CD14-positive monocyte (primary cell): ENCODE results near the gene HIF1AN. TPM values are rescaled to one million over a fixed set of nuclear protein-coding genes. Genes with fewer than 3 reads are reported as not detected.
A peak's percentile ranks its signal among the peaks of the same experiment; 100 is the strongest.

ENCODE experiments used
- DNase-seq, 3 donors: peaks; one replicate each; pipeline ENCODE4 v3.0.0-alpha.2; 2011 to 2022
- H2AFZ ChIP-seq: 2 replicates; pipeline ENCODE4 v1.6.0; 2012; ENCODE audit warnings: mild to moderate bottlenecking, low read depth, low read length, inconsistent platforms; ENCODE audit not compliant: insufficient read depth, poor library complexity, severe bottlenecking
- H3K27ac ChIP-seq, 2 donors: 1 replicate in 1 of 2; 2 replicates in 1 of 2; pipeline ENCODE4 v1.5.1; 2012 to 2013; ENCODE audit warnings: low read length in 2 of 2, control low read depth in 1 of 2, inconsistent platforms in 1 of 2, low read depth in 1 of 2, mild to moderate bottlenecking in 1 of 2
- H3K27me3 ChIP-seq, 2 donors: one replicate each; pipeline versions ENCODE4 v1.6.0 to v1.6.1; 2011 to 2013; ENCODE audit warnings: low read length in 2 of 2; ENCODE audit not compliant: control insufficient read depth in 2 of 2, insufficient read depth in 2 of 2
- H3K36me3 ChIP-seq, 2 donors: replicated peaks in 1 of 2; 1 replicate in 1 of 2; 2 replicates in 1 of 2; pipeline versions ENCODE4 v1.5.1 to v1.6.1; 2012 to 2013; ENCODE audit warnings: low read length in 2 of 2, control low read depth in 1 of 2, inconsistent platforms in 1 of 2, mild to moderate bottlenecking in 1 of 2; ENCODE audit not compliant: insufficient read depth in 2 of 2, control insufficient read depth in 1 of 2
- H3K4me1 ChIP-seq, 2 donors: 1 replicate in 1 of 2; 2 replicates in 1 of 2; pipeline versions ENCODE4 v1.5.1 to v1.6.1; 2012 to 2013; ENCODE audit warnings: low read length in 2 of 2, control low read depth in 1 of 2, inconsistent platforms in 1 of 2, mild to moderate bottlenecking in 1 of 2, moderate library complexity in 1 of 2; ENCODE audit not compliant: insufficient read depth in 2 of 2, control insufficient read depth in 1 of 2
- H3K4me2 ChIP-seq: replicated peaks from 2 replicates; pipeline ENCODE3; 2012; ENCODE audit warnings: low read length, moderate library complexity, mild to moderate bottlenecking; ENCODE audit not compliant: poor library complexity, severe bottlenecking; ENCODE audit errors: extremely low read depth
- H3K4me3 ChIP-seq, 3 experiments: fragments of 200-600 bp in 1 of 3; sonication (generic) in 1 of 3; replicated peaks in 1 of 3; 1 replicate in 2 of 3; 2 replicates in 1 of 3; pipeline ENCODE4 v1.5.1; 2011 to 2013; ENCODE audit warnings: low read length in 3 of 3, mild to moderate bottlenecking in 3 of 3, control low read depth in 2 of 3, low read depth in 2 of 3, inconsistent platforms in 1 of 3, moderate library complexity in 1 of 3
- H3K79me2 ChIP-seq: 2 replicates; pipeline ENCODE4 v1.6.0; 2012; ENCODE audit warnings: mild to moderate bottlenecking, control low read depth, inconsistent platforms, low read length, moderate library complexity; ENCODE audit not compliant: insufficient read depth
- H3K9ac ChIP-seq: 2 replicates; pipeline ENCODE4 v1.6.0; 2017; ENCODE audit warnings: low read length, mild to moderate bottlenecking; ENCODE audit not compliant: insufficient read depth, poor library complexity, severe bottlenecking
- H3K9me3 ChIP-seq, 2 donors: replicated peaks in 1 of 2; 1 replicate in 1 of 2; 2 replicates in 1 of 2; pipeline versions ENCODE4 v1.5.1 to v1.6.1; 2012 to 2013; ENCODE audit warnings: low read length in 2 of 2, control low read depth in 1 of 2; ENCODE audit not compliant: control insufficient read depth in 1 of 2, insufficient read depth in 1 of 2
- H4K20me1 ChIP-seq: 2 replicates; pipeline ENCODE4 v1.6.0; 2012; ENCODE audit warnings: mild to moderate bottlenecking, low read length, control low read depth, moderate library complexity; ENCODE audit not compliant: insufficient read depth
- H3K27ac Mint-ChIP-seq, 7 donors: one replicate each; pipeline ENCODE4 v1.8.0; 2020; ENCODE audit warnings: mild to moderate bottlenecking in 7 of 7, mixed read lengths in 7 of 7, moderate library complexity in 6 of 7, inconsistent platforms in 2 of 7
- H3K27me3 Mint-ChIP-seq, 3 donors: one replicate each; pipeline ENCODE4 v1.8.0; 2021 to 2022; ENCODE audit warnings: low read depth in 3 of 3, mild to moderate bottlenecking in 3 of 3, mixed read lengths in 3 of 3, moderate library complexity in 3 of 3, inconsistent platforms in 1 of 3
- H3K36me3 Mint-ChIP-seq, 2 donors: one replicate each; pipeline ENCODE4 v1.8.0; 2020; ENCODE audit warnings: mixed read lengths in 2 of 2, inconsistent platforms in 1 of 2, mild to moderate bottlenecking in 1 of 2
- H3K4me1 Mint-ChIP-seq: one replicate; pipeline ENCODE4 v1.8.0; 2020; ENCODE audit warnings: mild to moderate bottlenecking, mixed read lengths
- H3K4me3 Mint-ChIP-seq, 2 donors: one replicate each; pipeline ENCODE4 v1.8.0; 2020; ENCODE audit warnings: mild to moderate bottlenecking in 2 of 2, mixed read lengths in 2 of 2, moderate library complexity in 1 of 2
- H3K9me3 Mint-ChIP-seq, 7 donors: one replicate each; pipeline ENCODE4 v1.8.0; 2020 to 2022; ENCODE audit warnings: mixed read lengths in 7 of 7, mild to moderate bottlenecking in 6 of 7, moderate library complexity in 6 of 7, inconsistent platforms in 2 of 7
- WGBS: methylation state at CpG from one replicate; pipeline ENCODE4 v1.1.5; 2013; ENCODE audit warnings: missing lambda C conversion rate; ENCODE audit not compliant: insufficient coverage; 5-methylcytosine and 5-hydroxymethylcytosine counted together
- intact Hi-C, 2 donors: fragments of 100-400 bp; cut with micrococcal nuclease; formaldehyde crosslinking; loops; one replicate each; pipeline versions ENCODE4 v1.15.0 to v1.15.1; 2023
- polyA plus RNA-seq, 3 donors: library from polyadenylated mRNA; depleted of rRNA in 1 of 3; unstranded in 2 of 3; stranded (reverse) in 1 of 3; fragments of 300-500 nt in 2 of 3; fragments of >200 nt in 1 of 3; fragmentation: Illumina TruSeq in 2 of 3; gene quantifications; 1 replicate in 2 of 3; 2 replicates in 1 of 3; pipeline ENCODE4 v1.2.3, GENCODE V29; 2012 to 2021
- TF ChIP-seq, protein P1 (sequence below): fragments of 200-600 bp; IDR thresholded peaks from one replicate; pipeline ENCODE4 v1.8.0; 2022; ENCODE audit warnings: antibody characterized with exemption, mild to moderate bottlenecking

HIF1AN gene
- polyA plus RNA-seq, 3 donors, result 8.5 to 25.3 (median 17.2) TPM

GRCh38 chr10:100522945-100523344 lies 12.8 kb upstream of the HIF1AN start:
- Histone ChIP-seq H3K9me3 (peaks cover 0 to 13% of the 10 kb centered on the region in 2 donors), H3K36me3 (peaks cover 48 to 60% of the 10 kb centered on the region in 2 donors), H3K27ac (no peak overlapping the region), H3K4me1 (peaks cover 5 to 11% of the 10 kb centered on the region in 2 donors), H3K9ac (no peak overlapping the region), H3K79me2 (peaks cover 5% of the 10 kb centered on the region), H2AFZ (no peak overlapping the region), H3K4me3 (no peak overlapping the region), H3K4me2 (no peak overlapping the region), H4K20me1 (peaks cover 4% of the 10 kb centered on the region), H3K27me3 (peaks cover 16 to 18% of the 10 kb centered on the region in 2 donors)
- H3K27me3 Mint-ChIP-seq, result peaks cover 19 to 24% (median 20%) of the 10 kb centered on the region in 3 donors
- H3K27ac Mint-ChIP-seq, result no peak overlapping the region
- peaks cover 0 to 7% (median 0%) of the 10 kb centered on the region in 7 donors for H3K9me3 Mint-ChIP-seq
- H3K4me1 Mint-ChIP-seq, result peaks cover 12% of the 10 kb centered on the region
- no peak overlapping the region for H3K4me3 Mint-ChIP-seq
- intact Hi-C loops, result loop anchor here in 1 of 2 donors (5.0 kb wide), 2 partner anchors 86 to 186 kb away; no protein-coding TSS in a partner anchor
- no peak for DNase-seq
- TF ChIP-seq, protein P1, sequence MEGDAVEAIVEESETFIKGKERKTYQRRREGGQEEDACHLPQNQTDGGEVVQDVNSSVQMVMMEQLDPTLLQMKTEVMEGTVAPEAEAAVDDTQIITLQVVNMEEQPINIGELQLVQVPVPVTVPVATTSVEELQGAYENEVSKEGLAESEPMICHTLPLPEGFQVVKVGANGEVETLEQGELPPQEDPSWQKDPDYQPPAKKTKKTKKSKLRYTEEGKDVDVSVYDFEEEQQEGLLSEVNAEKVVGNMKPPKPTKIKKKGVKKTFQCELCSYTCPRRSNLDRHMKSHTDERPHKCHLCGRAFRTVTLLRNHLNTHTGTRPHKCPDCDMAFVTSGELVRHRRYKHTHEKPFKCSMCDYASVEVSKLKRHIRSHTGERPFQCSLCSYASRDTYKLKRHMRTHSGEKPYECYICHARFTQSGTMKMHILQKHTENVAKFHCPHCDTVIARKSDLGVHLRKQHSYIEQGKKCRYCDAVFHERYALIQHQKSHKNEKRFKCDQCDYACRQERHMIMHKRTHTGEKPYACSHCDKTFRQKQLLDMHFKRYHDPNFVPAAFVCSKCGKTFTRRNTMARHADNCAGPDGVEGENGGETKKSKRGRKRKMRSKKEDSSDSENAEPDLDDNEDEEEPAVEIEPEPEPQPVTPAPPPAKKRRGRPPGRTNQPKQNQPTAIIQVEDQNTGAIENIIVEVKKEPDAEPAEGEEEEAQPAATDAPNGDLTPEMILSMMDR, result no peak
- peaks cover 65 to 67% of the 10 kb centered on the region in 2 donors for H3K36me3 Mint-ChIP-seq
- WGBS, result 98% methylated on average over 8 of the region's 9 CpGs

DNA sequence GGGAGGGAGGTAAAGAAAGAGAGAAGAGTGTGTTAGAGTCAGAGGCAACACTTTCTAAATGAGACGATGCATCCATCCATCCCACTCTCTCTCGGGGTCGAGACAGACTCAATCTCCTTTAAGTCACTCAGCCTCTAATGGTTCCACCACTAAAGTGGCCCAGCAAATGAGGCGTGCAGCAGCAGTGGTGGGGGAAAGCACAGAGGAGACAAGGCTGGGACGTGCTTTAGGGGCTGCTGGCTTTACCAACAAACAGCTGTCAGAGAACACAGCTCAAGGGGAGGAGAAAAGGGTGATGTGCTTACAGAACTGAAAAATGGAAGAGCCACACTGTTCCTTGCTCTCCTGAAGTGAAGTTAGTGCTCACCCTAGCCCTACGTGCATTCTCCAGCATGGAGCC lies 11.5 kb upstream of the HIF1AN start:
- Mint-ChIP-seq H3K9me3 (peaks cover 0 to 7% (median 0%) of the 10 kb centered on the region in 7 donors), H3K27ac (peak overlapping the region in 1 of 7 donors; percentile 26)

More for the DNA sequence above, 11.5 kb upstream of the HIF1AN start:
- Histone ChIP-seq H3K27ac (no peak overlapping the region), H3K36me3 (peaks cover 48 to 60% of the 10 kb centered on the region in 2 donors), H2AFZ (no peak overlapping the region), H3K79me2 (peaks cover 18% of the 10 kb centered on the region), H3K9me3 (peaks cover 0 to 8% of the 10 kb centered on the region in 2 donors), H3K9ac (no peak overlapping the region), H3K4me2 (no peak overlapping the region), H3K4me3 (no peak overlapping the region), H4K20me1 (peaks cover 2% of the 10 kb centered on the region), H3K4me1 (peaks cover 11 to 21% of the 10 kb centered on the region in 2 donors), H3K27me3 (peaks cover 11 to 13% of the 10 kb centered on the region in 2 donors)
- DNase-seq, result no peak
- intact Hi-C loops, result loop anchor here in 1 of 2 donors (5.0 kb wide), 2 partner anchors 87 to 187 kb away; no protein-coding TSS in a partner anchor
- WGBS, result no CpG with 5 or more reads among the region's 6 CpGs
- H3K4me3 Mint-ChIP-seq, result no peak overlapping the region
- peaks cover 15% of the 10 kb centered on the region for H3K4me1 Mint-ChIP-seq
- TF ChIP-seq, protein P1, result no peak
- H3K36me3 Mint-ChIP-seq, result peaks cover 65 to 67% of the 10 kb centered on the region in 2 donors
- H3K27me3 Mint-ChIP-seq, result peaks cover 13 to 18% (median 16%) of the 10 kb centered on the region in 3 donors
